NCI-H345 treated with DMSO at 0.1 percent for 48 hours (cell line): ENCODE measurements around the gene ACR.

ENCODE experiments used
- DNase-seq: peaks from one replicate; lab custom pipeline; 2025; ENCODE audit not compliant: unreplicated experiment; lab: John Stamatoyannopoulos, UW

Gene ACR

DNA sequence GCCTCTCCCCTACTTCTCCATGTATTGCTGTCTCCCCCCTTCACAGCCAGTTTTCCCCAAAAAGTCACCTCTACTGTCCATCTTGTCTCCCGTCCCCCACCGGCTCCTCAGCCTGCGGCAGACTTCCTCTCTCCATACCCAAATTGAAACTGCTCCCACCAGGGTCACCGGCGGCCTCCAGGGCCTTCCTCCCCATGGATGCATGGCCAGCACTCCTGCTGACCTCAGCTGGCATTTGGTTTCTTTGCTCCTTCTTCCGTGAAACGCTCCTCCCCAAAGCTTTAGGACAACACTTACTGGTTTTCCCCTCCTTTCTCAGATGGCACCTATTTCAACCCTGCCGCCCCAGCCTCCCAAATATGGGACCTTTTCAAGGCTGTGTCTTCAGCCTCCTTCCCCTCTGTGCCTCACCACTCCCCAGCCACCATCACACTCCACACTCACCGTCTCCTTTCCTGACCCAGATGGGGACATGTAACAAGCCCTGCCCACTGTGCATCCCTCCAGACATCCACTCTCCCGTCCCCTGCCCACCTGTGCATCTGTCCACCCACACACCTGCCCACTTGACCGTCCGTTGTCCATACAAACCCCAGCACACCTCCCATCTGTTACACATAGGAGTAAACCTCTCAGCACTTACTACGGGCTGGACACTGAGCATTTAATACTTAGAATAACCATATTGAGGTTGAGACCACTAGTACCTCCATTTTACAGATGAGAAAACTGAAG, 21.5 kb upstream of the ACR start:
- DNase-seq: no peak

DNA sequence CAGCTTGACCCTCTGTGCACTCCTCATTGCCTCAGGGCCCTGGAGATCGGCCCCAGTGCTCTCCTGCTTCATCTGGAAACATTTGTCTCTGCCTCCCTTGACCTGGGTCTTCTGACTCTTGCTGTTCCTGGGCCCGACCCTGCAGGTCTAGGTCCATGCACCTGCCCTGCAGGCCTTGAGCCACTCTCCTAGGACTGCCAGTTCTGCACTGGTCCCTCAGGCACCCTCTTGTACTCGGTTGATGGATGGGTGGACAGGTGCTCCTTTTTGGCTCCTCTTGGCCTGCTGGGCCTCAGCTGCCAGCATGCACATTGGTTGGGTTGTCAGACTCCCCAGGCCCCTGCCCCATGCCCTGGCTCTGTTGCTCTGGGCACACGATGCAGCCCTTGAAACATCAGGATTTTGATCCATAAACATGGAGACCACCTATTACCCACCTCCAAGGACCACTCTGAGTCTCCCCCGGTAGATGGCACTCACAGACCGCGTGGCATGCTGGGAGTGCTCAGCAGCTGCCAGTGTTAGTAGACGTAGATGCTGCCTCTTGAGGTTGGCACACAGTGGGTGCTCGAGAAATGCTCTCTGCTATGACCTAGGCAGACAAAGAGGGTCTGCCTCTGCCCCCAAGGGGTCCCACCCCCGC, 20.2 kb upstream of the ACR start:
- DNase-seq: no peak

DNA sequence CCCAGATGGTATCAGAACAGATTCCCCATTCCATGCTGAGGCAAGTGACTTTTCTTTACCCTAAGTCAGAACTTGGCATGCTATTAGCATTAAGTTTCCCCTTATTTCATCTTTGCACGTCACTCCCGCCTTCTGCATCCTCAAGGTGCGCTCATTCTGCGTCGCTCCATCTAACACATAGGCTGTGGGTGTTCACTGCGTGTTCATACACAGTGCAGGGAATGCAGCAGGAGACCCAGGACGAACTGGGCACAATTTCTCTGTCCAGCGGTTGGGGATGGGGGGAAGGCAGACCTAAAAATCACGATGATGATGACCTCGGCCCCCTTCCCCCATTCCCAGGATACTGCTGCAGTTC, 19.7 kb upstream of the ACR start:
- DNase-seq: no peak

DNA sequence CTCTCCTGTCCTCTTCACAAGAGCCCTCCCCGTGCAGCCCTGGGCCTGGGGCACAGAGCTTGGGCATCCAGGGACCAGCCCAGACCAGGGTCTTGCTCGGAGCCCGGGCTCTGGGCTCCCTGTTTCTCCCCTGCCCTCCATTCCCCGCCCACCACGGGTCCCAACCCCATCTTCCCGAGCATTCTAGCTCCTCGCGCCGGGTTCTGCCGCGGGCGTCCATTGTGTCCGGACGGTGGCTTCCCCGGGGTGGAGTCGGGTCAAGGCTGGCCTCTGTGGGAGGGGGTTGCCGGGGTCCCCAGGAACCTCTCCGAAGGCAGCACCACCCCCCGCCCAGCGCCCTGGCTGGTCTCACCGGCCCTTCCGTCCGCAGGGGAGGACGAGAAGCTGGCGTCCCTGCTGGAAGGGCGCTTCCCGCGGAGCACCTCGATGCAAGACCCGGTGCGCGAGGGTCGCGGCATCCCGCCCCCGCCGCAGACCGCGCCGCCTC, 18.1 kb upstream of the ACR start:
- DNase-seq: no peak

DNA sequence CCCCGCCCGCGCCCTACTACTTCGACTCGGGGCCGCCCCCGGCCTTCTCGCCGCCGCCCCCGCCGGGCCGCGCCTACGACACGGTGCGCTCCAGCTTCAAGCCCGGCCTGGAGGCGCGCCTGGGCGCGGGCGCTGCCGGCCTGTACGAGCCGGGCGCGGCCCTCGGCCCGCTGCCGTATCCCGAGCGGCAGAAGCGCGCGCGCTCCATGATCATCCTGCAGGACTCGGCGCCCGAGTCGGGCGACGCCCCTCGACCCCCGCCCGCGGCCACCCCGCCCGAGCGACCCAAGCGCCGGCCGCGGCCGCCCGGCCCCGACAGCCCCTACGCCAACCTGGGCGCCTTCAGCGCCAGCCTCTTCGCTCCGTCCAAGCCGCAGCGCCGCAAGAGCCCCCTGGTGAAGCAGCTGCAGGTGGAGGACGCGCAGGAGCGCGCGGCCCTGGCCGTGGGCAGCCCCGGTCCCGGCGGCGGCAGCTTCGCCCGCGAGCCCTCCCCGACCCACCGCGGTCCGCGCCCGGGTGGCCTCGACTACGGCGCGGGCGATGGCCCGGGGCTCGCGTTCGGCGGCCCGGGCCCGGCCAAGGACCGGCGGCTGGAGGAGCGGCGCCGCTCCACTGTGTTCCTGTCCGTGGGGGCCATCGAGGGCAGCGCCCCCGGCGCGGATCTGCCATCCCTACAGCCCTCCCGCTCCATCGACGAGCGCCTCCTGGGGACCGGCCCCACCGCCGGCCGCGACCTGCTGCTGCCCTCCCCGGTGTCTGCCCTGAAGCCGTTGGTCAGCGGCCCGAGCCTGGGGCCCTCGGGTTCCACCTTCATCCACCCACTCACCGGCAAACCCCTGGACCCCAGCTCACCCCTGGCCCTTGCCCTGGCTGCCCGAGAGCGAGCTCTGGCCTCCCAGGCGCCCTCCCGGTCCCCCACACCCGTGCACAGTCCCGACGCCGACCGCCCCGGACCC, 17.4 kb upstream of the ACR start:
- no peak for DNase-seq

DNA sequence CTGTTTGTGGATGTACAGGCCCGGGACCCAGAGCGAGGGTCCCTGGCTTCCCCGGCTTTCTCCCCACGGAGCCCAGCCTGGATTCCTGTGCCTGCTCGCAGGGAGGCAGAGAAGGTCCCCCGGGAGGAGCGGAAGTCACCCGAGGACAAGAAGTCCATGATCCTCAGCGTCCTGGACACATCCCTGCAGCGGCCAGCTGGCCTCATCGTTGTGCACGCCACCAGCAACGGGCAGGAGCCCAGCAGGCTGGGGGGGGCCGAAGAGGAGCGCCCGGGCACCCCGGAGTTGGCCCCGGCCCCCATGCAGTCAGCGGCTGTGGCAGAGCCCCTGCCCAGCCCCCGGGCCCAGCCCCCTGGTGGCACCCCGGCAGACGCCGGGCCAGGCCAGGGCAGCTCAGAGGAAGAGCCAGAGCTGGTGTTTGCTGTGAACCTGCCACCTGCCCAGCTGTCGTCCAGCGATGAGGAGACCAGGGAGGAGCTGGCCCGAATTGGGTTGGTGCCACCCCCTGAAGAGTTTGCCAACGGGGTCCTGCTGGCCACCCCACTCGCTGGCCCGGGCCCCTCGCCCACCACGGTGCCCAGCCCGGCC, 16.7 kb upstream of the ACR start:
- no peak for DNase-seq

DNA sequence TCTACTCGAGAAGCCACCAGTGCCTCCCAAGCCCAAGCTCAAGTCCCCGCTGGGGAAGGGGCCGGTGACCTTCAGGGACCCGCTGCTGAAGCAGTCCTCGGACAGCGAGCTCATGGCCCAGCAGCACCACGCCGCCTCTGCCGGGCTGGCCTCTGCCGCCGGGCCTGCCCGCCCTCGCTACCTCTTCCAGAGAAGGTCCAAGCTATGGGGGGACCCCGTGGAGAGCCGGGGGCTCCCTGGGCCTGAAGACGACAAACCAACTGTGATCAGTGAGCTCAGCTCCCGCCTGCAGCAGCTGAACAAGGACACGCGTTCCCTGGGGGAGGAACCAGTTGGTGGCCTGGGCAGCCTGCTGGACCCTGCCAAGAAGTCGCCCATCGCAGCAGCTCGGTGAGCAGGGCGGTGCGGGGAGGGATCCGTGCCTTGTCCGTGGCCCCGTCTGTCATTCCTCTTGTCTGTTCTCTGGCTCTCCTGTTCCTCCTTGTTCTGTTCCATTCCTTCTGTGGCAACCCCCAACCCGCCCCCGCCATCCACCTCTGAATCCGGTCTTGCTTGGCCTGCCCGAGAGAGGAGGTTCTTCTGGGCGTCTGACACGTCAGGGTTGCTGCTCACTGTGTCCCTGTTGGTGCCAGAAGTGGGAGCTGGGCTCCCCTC, 15.8 kb upstream of the ACR start:
- no peak for DNase-seq

DNA sequence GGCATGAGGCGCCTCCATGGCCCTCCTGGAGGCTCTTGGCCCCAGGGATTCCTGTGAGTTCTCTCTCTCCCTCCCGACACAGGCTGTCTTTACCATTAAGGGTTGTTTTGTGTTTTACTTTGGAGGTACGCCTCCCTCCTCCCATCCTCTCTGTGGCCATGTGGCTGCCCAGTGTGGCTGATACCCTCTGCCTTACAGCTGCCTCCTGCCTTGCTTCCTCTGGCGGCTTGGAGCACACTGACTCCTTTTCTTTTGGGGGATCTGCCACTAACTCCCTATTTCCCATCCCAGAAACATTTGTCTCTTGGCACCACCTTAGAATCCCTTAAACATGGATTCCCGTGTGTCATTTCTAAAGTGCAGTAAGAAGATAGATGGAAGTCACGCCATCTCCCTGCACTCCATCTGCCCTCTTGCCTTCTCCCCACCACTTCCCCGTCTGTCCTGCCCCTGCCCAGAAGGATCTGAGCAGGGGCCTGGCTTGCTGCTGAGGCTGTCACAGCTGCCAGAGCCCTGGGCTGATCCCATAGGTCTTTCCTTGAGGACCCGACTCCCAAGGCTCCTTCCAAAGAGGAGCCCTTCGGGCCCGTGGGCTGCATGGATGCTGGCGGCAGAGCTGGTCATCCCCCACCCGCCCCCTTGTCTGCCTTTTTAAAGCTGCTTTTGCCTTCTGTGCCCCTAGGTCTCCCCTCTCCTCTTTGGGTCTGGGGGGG, 15.1 kb upstream of the ACR start:
- no peak for DNase-seq

DNA sequence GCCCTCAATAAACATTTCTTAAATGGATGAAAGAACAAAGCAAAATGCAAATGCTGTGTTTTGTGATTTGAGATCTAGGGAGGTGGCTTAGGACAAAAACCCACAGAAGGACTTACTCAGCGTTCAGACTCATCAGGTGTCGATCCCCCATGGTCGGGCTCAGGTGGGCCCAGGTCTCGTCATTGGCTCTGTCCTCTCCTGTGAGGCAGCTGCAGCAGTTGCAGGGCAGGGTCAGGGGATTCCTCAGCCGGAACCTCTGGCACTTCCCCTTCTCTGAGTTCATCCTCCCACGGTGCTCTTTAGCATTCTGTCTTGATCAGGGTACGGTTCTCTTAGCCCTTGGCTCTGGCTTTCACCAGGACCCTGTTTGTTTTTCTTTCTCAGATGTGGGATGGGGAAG, 14.0 kb upstream of the ACR start:
- no peak for DNase-seq

DNA sequence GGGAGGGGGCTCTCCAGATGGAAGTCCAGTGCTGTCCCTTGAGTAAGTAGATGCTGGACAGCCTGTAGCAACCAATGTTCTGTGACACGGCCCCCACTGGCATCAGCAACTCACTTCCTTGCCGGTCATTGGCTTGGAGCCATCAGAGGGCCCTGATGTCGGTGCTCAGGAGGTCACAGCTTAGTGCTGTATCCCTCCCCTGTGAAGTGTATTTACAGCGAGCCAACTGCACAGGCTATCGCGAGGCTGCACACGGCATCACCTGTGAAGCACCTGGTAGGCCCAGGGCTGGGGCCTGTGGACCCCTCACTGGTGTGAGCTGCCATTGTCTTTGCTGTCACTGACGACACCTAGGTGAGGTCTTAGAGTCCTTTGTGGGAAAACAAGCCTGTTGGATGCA, 13.4 kb upstream of the ACR start:
- peak; percentile 21 for DNase-seq

DNA sequence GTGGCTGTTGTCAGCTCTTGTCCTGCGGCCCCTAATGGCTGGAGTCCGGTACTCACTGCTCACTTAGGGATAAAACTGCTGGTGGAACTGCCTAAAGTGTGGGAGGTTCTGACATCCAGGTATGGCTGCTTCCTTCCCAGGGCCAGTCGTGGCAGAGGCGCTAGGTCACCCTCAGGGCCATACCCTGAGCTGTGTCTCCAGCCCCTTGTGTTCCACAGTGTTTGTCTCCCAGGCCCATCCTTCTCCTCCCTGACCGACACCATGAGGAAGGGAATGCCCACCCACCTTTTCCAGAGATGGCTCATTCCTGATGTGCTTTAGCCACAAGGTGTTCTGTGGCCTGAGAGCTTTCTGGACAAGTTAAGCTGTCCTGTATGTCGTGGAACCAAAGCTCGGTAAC, 12.4 kb upstream of the ACR start:
- no peak for DNase-seq

DNA sequence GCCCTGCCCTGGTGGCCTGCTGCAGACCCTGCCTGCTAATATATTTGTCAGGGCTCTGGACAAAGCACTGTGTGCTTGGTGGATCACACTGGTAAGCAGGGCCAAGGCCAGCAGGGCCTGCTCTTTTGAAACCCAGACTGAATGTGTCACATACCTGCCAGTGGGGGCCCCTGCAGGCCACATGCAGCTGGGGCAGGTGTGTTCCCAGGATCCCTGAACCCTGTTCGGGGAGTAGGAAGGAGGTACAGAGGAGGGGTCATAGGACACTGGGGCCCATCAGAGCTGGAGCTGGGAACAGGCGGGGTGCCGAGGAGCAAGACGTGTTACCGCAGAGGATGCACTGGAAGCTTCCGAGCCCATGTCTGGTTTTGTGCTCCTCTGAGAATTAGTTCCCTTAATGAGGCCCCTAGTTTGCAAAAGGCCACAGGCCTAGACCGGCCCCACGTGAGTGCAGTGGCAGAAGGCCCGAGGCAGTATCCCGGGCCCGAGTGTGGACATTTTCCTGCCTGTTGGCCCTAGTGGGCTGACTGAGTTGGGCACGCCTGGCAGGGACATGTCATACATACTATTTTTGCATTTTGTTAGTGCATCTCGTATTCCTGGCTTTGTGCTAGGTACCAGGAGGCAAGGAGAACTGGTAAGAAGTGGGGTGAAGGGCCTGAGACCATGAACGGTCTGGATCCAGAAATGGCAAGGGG, 11.2 kb upstream of the ACR start:
- DNase-seq: no peak

DNA sequence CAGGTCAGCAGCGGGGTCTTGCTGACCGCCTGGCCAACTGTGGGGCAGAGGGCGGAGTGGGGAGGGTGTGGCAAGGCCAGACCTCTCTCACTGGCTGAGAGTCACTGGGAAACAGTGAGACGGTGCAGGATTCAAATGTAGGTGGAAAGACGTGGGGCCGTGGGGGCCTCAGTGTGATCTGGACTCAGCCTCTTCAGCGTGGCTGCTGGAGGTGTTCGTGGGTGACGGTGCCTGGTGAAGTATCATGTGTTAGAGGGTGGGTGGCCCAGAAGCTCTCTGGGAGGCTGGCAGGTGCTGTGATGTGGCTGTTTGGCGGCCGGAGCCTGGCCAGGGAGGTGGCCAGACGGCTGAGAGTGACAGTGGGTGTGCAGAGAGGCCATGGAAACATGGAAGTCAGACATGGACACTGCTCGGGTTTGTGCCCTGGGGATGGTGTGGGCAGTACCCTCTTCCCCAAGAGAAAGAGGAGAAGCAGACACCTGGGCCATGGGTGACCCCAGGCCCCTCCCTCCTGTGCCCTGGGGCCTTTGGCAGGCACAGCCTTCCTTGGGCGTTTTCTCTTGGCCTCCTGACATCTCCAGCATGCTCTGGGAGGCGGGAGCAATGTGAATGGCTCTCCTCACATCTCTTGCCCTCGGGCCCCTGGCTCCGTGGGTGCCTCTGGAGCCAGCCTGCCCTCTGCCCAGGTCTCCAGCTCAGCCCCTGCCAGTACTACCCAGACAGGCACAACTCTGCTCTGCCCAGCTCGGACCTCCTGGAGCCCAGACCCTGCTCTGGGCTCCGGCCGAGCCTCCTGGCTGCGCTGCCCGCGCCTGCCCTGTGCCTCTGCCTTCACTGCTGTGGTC, 10.1 kb upstream of the ACR start:
- no peak for DNase-seq

DNA sequence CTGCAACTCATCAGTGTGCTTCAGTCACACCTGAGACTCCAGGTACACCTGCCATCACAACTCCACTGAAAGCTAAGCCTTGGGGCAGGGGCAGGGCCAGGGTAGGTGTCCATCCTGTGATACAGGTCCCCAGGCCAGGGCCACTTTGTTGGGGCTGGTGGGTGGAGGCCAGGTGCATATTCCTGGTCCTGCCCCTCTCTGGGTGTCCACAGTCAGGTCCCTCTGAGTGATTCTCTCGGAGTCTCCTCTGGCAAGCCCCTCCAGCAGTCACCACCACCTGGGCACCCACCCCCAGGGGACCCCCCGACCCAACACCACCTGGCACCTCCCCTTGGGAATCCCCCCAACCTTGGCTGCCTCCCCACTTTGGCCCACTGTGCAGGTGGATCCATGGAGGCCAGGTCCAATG, 9.5 kb upstream of the ACR start:
- DNase-seq: no peak

DNA sequence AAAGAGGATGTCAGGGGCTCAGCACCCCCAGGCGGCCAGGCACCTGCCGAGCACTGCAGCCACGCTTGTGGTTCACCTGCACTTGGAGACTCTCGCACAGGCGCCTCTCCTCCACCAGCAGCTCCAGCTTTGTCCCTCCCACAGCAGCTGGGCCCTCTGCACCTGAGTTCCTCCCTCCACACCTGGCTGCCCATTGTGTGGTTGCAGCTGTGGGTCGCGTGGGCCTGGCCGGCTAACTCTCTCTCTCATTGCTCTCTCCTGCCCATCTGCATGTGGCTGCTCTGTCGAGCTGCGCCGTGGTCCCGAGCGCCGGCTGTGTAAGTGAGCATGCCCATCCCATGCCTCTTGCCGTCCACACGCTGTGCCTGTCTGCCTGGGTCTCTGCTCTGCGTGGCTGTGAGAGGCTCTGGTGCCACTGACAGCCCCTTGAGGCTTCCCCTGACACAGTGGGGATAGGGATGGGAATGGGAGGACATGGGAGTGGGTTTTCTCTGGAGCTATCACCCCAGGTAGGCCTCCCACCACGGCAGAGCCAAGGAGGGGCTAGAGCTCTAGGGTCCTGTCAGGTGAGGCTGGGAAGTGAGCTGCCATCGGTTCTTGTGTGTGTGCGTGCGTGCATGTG, 8.5 kb upstream of the ACR start:
- peak; percentile 29 for DNase-seq

DNA sequence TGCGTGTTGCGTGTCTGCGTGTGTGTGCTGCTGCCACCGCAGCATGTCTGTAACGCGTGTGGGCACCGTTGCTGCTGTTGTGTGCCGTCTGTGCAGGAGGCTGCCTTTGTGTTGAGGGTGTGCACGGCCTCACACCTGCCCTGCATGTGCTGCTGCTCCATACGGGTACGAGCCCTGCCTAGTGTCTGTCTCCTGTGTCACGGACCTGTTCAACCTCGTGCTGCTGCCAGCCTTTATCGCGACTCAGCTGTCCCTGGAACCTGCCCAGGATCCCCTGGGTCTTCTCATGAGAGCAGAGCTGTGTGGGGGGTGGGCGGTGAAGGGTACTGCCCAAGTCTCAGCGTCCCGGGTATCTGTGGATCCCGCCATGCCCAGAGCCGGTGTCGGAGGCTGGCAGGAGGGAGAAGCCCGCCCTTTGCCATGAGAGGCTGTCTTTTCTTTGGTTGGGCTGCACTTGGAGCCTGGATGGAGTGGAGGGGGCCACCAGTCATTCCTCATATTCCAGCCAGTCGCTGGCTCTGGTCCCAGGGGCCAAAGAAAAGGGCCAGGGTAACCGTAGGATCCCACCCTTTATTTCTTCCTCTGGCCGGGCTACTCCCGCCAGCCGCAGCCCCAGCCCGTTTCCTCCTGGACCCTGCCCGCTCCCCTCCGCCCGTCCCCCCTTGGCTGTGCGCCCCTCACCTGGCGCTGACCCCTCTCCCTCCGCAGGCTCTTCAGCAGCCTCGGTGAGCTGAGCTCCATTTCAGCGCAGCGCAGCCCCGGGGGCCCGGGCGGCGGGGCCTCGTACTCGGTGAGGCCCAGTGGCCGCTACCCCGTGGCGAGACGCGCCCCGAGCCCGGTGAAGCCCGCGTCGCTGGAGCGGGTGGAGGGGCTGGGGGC, 7.8 kb upstream of the ACR start:
- no peak for DNase-seq

DNA sequence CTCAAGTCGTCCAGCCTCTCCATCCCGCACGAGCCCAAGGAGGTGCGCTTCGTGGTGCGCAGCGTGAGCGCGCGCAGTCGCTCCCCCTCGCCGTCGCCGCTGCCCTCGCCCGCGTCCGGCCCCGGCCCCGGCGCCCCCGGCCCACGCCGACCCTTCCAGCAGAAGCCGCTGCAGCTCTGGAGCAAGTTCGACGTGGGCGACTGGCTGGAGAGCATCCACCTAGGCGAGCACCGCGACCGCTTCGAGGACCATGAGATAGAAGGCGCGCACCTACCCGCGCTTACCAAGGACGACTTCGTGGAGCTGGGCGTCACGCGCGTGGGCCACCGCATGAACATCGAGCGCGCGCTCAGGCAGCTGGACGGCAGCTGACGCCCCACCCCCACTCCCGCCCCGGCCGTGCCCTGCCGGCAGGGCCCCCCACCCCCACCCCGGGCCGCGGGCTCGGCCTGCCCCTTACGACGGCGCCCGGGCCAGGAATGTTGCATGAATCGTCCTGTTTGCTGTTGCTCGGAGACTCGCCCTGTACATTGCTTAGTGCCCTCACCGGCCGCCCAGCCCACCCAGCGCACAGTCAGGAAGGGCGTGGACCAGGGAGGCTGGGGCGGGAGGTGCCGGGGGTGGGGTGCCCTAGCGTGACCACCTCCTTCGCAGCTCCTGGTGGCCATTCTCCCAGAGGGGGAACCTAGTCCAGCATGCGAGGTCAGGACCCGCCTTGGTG, 6.9 kb upstream of the ACR start:
- DNase-seq: no peak
